Activated CD8-positive, alpha-beta T cell treated with anti-CD3 and anti-CD28 coated beads for 36 hours (primary cell): ENCODE measurements around the gene ITIH4. TPM values are rescaled to one million over a fixed set of nuclear protein-coding genes. Genes with fewer than 3 reads are reported as not detected.

Source experiments
- ATAC-seq: fragments of 200-7000 bp; cut with Tn5 transposase; one replicate; pipeline ENCODE4 v1.10.0; 2021; ENCODE audit warnings: mild to moderate bottlenecking, moderate library complexity
- CTCF ChIA-PET: fragments of 350-600 bp; sonication (Branson Sonifier 250); formaldehyde crosslinking; loops from one replicate; lab custom pipeline; 2021; ENCODE audit warnings: antibody characterized with exemption; lab: Charles Lee
- POLR2A ChIA-PET: fragments of 350-600 bp; sonication (Branson Sonifier 250); formaldehyde crosslinking; loops from one replicate; lab custom pipeline; 2021; ENCODE audit warnings: antibody characterized with exemption; lab: Charles Lee
- DNase-seq: peaks from one replicate; pipeline ENCODE4 v3.0.0-alpha.2; 2020
- H3K27ac Mint-ChIP-seq: one replicate; pipeline ENCODE4 v1.8.0; 2021; ENCODE audit warnings: mild to moderate bottlenecking, mixed read lengths
- H3K27me3 Mint-ChIP-seq: one replicate; pipeline ENCODE4 v1.8.0; 2021; ENCODE audit warnings: mixed read lengths
- H3K36me3 Mint-ChIP-seq: one replicate; pipeline ENCODE4 v1.8.0; 2021; ENCODE audit warnings: low read depth, mixed read lengths
- H3K4me1 Mint-ChIP-seq: one replicate; pipeline ENCODE4 v1.8.0; 2021; ENCODE audit warnings: low read depth, mixed read lengths
- H3K4me3 Mint-ChIP-seq: one replicate; pipeline ENCODE4 v1.8.0; 2021; ENCODE audit warnings: mild to moderate bottlenecking, moderate library complexity, mixed read lengths
- H3K9me3 Mint-ChIP-seq: one replicate; pipeline ENCODE4 v1.8.0; 2021; ENCODE audit warnings: mixed read lengths
- intact Hi-C: fragments of 100-400 bp; cut with micrococcal nuclease; formaldehyde crosslinking; loops from one replicate; pipeline ENCODE4 v1.10.0; 2022
- total RNA-seq, 2 experiments: library from RNA; stranded (reverse); gene quantifications; one replicate each; pipeline ENCODE4 v1.2.3, GENCODE V29; 2021
- TF ChIP-seq, protein P1 (sequence below): fragments of 200-600 bp; IDR thresholded peaks from one replicate; pipeline ENCODE4 v1.8.0; 2022; ENCODE audit warnings: antibody characterized with exemption, mild to moderate bottlenecking

Gene ITIH4
- total RNA-seq, 2 experiments from 2014 or later = 3.9 to 5.5 TPM

DNA sequence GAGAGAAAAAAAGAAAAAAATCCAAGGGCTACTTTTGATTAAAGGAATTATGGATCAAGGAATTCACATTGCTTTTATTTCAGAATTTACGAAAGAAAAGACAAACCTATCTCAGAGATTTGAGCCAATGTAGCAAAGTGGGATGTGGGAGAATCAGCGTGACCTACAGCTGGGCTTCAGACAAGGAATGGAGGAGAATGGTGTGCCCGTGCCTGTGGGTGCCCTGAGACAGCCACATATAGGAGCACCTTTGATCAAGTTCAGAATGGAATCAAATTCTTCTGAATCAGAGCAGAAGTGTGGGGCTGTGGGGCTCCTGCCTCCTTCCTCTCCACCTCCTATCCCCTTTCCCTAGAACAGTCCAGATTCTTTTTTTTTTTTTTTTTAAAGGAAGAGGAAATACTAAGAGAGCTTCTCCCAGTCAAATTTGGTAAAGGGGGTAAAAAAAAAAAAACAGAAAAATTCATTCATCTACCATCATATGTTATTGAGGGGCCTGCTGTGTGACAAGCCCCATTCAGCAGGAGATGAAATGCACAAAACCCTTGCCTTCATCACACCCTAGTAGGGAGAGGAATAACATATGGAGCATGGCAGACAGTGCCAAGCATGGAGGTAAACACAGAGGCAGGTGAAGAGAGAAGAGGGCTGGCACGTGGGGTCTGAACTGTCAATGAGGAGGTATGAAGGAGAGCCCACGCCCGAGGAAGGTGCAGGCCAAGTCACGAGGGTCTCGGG is 29.4 kb upstream of the ITIH4 start:
- intact Hi-C loops = no loop called here
- Mint-ChIP-seq H3K4me1 (no peaks in the 10 kb centered on the region), H3K27ac (no peak overlapping the region), H3K27me3 (no peaks in the 10 kb centered on the region), H3K9me3 (peaks cover 3% of the 10 kb centered on the region), H3K4me3 (no peak overlapping the region), H3K36me3 (peaks cover 7% of the 10 kb centered on the region)
- CTCF ChIA-PET = no interaction called here
- DNase-seq (no peak), ATAC-seq (no peak)
- POLR2A ChIA-PET = interaction anchor here (1.0 kb wide), 1 partner anchor 42 kb away, joined by 3 read pairs; no protein-coding TSS in a partner anchor
- TF ChIP-seq, protein P1, sequence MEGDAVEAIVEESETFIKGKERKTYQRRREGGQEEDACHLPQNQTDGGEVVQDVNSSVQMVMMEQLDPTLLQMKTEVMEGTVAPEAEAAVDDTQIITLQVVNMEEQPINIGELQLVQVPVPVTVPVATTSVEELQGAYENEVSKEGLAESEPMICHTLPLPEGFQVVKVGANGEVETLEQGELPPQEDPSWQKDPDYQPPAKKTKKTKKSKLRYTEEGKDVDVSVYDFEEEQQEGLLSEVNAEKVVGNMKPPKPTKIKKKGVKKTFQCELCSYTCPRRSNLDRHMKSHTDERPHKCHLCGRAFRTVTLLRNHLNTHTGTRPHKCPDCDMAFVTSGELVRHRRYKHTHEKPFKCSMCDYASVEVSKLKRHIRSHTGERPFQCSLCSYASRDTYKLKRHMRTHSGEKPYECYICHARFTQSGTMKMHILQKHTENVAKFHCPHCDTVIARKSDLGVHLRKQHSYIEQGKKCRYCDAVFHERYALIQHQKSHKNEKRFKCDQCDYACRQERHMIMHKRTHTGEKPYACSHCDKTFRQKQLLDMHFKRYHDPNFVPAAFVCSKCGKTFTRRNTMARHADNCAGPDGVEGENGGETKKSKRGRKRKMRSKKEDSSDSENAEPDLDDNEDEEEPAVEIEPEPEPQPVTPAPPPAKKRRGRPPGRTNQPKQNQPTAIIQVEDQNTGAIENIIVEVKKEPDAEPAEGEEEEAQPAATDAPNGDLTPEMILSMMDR = no peak

GRCh38 chr3:52857864-52858263 is 27.4 kb upstream of the ITIH4 start:
- Mint-ChIP-seq H3K4me3 (no peak overlapping the region), H3K36me3 (no peaks in the 10 kb centered on the region), H3K4me1 (no peaks in the 10 kb centered on the region), H3K27me3 (no peaks in the 10 kb centered on the region), H3K9me3 (no peaks in the 10 kb centered on the region), H3K27ac (no peak overlapping the region)
- ChIA-PET POLR2A (interaction anchor here (0.6 kb wide), 1 partner anchor 855 kb away, joined by 3 read pairs; no protein-coding TSS in a partner anchor), CTCF (interaction anchor here (0.6 to 1.0 kb wide), 2 partner anchors 16 to 77 kb away, joined by 3 to 6 read pairs; no protein-coding TSS in a partner anchor)
- DNase-seq (no peak), ATAC-seq (no peak)
- intact Hi-C loops = no loop called here
- TF ChIP-seq, protein P1 = no peak

- Mint-ChIP-seq H3K4me3 (no peak overlapping the region), H3K36me3 (no peaks in the 10 kb centered on the region), H3K27me3 (no peaks in the 10 kb centered on the region), H3K27ac (no peak overlapping the region), H3K4me1 (no peaks in the 10 kb centered on the region), H3K9me3 (no peaks in the 10 kb centered on the region)
- intact Hi-C loops = no loop called here
- TF ChIP-seq, protein P1 = no peak
- DNase-seq (no peak), ATAC-seq (no peak)
- CTCF ChIA-PET = no interaction called here
- POLR2A ChIA-PET = no interaction called here
These were observed 26.7 kb upstream of the ITIH4 start for GRCh38 chr3:52857133-52857532.

- CTCF ChIA-PET = interaction anchor here (0.5 kb wide), 1 partner anchor 113 kb away, joined by 3 read pairs; no protein-coding TSS in a partner anchor
- intact Hi-C loops = no loop called here
These were observed 26.2 kb upstream of the ITIH4 start for GRCh38 chr3:52856666-52857065.

More at GRCh38 chr3:52856666-52857065, 26.2 kb upstream of the ITIH4 start:
- Mint-ChIP-seq H3K27ac (no peak overlapping the region), H3K9me3 (no peaks in the 10 kb centered on the region), H3K27me3 (no peaks in the 10 kb centered on the region), H3K4me3 (no peak overlapping the region), H3K36me3 (no peaks in the 10 kb centered on the region), H3K4me1 (no peaks in the 10 kb centered on the region)
- TF ChIP-seq, protein P1 = no peak
- no peak for DNase-seq
- POLR2A ChIA-PET = no interaction called here
- ATAC-seq = no peak
